Breast epithelium (tissue), 4 donors: Measurements from ENCODE around the gene CA5B. TPM values are rescaled to one million over a fixed set of nuclear protein-coding genes. Genes with fewer than 3 reads are reported as not detected.
"Not testable (repeated sequence)": the region's sequence is repeated elsewhere in the genome, so short reads cannot be mapped to it uniquely, and the experiment has no call there.

Experiments
- DNase-seq, 2 donors: peaks; one replicate each; pipeline ENCODE4 v3.0.0-alpha.2; 2019; ENCODE audit warnings: low spot score in 2 of 2
- H3K27ac ChIP-seq, 2 donors: fragments of 200-600 bp; sonication (generic) in 1 of 2; one replicate each; pipeline ENCODE4 v1.5.1; 2016 to 2019; ENCODE audit warnings: mild to moderate bottlenecking in 1 of 2
- H3K27me3 ChIP-seq, 2 donors: fragments of 200-600 bp; sonication (generic) in 1 of 2; one replicate each; pipeline versions ENCODE4 v1.5.1 to v1.6.0; 2017 to 2019; ENCODE audit warnings: control low read depth in 1 of 2, mild to moderate bottlenecking in 1 of 2
- H3K36me3 ChIP-seq: fragments of 200-600 bp; one replicate; pipeline ENCODE4 v1.5.1; 2019
- H3K4me1 ChIP-seq, 2 donors: fragments of 200-600 bp; sonication (generic); one replicate each; pipeline ENCODE4 v1.5.1; 2016 to 2019; ENCODE audit warnings: control low read depth in 1 of 2
- H3K4me3 ChIP-seq, 3 donors: fragments of 200-600 bp; sonication (generic); 1 replicate in 2 of 3; 2 replicates in 1 of 3; pipeline ENCODE4 v1.5.1; 2016 to 2019; ENCODE audit warnings: mild to moderate bottlenecking in 3 of 3, moderate library complexity in 2 of 3
- H3K9me3 ChIP-seq, 2 donors: fragments of 200-600 bp; sonication (generic) in 1 of 2; one replicate each; pipeline ENCODE4 v1.5.1; 2016 to 2019; ENCODE audit warnings: control low read depth in 1 of 2
- POLR2A ChIP-seq: fragments of 450-650 bp; IDR thresholded peaks from one replicate; pipeline ENCODE4 v1.6.1; 2016; ENCODE audit warnings: antibody characterized with exemption, mild to moderate bottlenecking, moderate library complexity
- POLR2AphosphoS5 ChIP-seq, 3 donors: sonication (generic); formaldehyde crosslinking; IDR thresholded peaks; one replicate each; pipeline ENCODE4 v1.6.1; 2017; ENCODE audit warnings: antibody characterized with exemption in 3 of 3
- intact Hi-C: fragments of 100-400 bp; cut with DNase I; formaldehyde crosslinking; loops from one replicate; pipeline ENCODE4 v1.15.1; 2023; ENCODE audit warnings: low total_unique reads
- total RNA-seq, 3 donors: library from RNA; depleted of rRNA; stranded (reverse); fragments of >200 nt; gene quantifications; one replicate each; pipeline ENCODE4 v1.1.0, GENCODE V29; 2016
- TF ChIP-seq, protein P1 (sequence below), 3 donors: fragments of 450-650 bp; IDR thresholded peaks; one replicate each; pipeline ENCODE4 v1.5.1; 2016 to 2017; ENCODE audit warnings: antibody characterized with exemption in 3 of 3, mild to moderate bottlenecking in 3 of 3, moderate library complexity in 3 of 3

Gene CA5B
- total RNA-seq, 3 donors from 2014 or later, result 16.1 to 23.0 (median 22.0) TPM

DNA sequence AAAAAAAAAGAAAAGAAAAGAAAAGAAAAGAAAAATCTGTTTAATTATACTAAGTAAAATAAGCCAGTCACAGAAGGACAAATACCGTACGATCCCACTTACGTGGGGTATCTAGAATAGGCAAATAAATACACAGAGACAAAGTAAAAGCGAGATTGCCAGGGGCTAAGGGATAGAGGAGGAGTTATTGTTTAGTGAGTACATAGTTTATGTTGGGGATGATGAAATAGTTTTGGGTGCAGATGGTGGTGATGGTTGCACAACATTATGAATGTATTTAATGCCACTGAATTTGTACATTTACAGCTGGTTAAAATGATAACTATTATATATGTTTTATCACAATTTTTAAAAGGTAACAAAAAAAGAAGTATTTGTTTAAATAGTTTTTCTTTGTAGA lies 7.1 kb downstream of the CA5B start:
- TF ChIP-seq POLR2A (no peak), POLR2AphosphoS5 (IDR thresholded peaks at IDR 0.05) (no peak)
- TF ChIP-seq, protein P1, sequence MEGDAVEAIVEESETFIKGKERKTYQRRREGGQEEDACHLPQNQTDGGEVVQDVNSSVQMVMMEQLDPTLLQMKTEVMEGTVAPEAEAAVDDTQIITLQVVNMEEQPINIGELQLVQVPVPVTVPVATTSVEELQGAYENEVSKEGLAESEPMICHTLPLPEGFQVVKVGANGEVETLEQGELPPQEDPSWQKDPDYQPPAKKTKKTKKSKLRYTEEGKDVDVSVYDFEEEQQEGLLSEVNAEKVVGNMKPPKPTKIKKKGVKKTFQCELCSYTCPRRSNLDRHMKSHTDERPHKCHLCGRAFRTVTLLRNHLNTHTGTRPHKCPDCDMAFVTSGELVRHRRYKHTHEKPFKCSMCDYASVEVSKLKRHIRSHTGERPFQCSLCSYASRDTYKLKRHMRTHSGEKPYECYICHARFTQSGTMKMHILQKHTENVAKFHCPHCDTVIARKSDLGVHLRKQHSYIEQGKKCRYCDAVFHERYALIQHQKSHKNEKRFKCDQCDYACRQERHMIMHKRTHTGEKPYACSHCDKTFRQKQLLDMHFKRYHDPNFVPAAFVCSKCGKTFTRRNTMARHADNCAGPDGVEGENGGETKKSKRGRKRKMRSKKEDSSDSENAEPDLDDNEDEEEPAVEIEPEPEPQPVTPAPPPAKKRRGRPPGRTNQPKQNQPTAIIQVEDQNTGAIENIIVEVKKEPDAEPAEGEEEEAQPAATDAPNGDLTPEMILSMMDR (IDR thresholded peaks at IDR 0.05), result no peak
- intact Hi-C loops, result no loop called here
- Histone ChIP-seq H3K9me3 (no peaks in the 10 kb centered on the region), H3K27me3 (no peaks in the 10 kb centered on the region), H3K4me1 (no peaks in the 10 kb centered on the region), H3K36me3 (no peaks in the 10 kb centered on the region), H3K27ac (no peak overlapping the region), H3K4me3 (no peak overlapping the region)
- no peak for DNase-seq

DNA sequence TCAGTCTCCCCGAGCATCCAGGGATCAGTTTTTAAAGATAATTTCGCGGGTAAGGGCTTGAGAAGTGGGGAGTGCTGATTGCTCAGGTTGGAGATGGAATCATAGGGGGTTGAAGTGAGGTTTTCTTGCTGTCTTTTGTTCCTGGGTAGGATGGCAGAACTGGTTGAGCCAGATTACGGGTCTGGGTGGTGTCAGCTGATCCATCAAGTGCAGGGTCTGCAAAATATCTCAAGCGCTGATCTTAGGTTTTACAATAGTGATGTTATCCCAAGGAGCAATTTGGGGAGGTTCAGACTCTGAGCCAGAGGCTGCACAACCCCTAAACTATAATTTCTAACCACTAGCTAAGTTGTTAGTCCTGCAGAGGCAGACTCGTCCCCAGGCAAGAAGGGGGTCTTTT lies 8.6 kb downstream of the CA5B start:
- H3K4me3 ChIP-seq, DNase-seq, H3K4me1 ChIP-seq, intact Hi-C loops, H3K27me3 ChIP-seq, H3K27ac ChIP-seq, H3K9me3 ChIP-seq, H3K36me3 ChIP-seq: not testable (repeated sequence)

DNA sequence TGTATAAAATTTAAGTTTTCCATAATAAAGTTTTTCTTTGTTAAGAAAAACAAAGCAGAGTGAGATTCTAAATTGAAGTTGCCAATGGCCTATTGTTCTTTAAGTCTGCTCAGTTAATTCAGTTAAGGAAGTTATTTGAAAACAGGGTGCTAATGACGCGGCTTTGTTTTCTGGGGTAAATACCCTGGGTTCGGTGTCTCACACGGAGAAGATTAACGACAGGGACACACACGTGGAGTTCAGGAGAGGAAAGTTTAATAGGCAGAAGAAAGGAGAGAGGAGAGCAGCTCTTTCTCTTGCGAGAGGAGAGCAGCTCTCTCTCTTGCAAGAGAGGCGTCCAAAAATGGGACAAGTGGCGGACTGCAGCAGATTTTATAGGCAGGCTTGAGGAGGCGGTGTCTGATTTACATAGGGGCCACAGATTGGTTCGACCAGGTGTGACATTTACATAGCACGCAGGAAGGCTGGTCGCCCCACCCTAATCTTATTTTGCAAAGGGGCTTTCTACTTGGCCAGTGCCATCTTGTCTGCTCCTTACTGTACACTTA lies 9.6 kb downstream of the CA5B start:
- intact Hi-C loops, result no loop called here
- DNase-seq, result no peak
- no peaks in the 10 kb centered on the region for H3K9me3 ChIP-seq
- H3K36me3 ChIP-seq, result no peaks in the 10 kb centered on the region
- TF ChIP-seq, protein P1 (IDR thresholded peaks at IDR 0.05), result no peak
- TF ChIP-seq POLR2AphosphoS5 (IDR thresholded peaks at IDR 0.05), result no peak
- no peak for TF ChIP-seq POLR2A
- no peak overlapping the region for H3K27ac ChIP-seq
- no peaks in the 10 kb centered on the region for H3K4me1 ChIP-seq
- H3K27me3 ChIP-seq, result no peaks in the 10 kb centered on the region
- H3K4me3 ChIP-seq, result no peak overlapping the region

DNA sequence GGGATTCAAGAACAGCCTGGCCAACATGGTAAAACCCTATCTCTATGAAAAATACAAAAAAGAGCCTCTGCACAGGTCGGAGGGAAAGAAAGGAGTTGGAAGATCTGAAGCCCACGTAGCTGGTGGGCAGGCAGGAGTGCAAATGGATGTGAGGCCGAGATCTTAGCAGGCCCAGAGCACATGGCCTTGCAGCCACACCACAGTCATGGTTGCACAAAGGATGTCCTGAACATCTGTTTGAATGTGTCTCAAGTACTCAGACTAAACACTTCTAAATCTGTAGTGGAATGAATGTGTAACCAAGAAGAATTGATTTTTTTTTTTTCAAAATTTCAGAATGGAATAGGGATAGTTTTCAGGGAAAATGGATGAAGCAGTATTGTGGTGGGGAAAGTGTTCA lies 10.8 kb downstream of the CA5B start:
- DNase-seq, result no peak
- Histone ChIP-seq H3K9me3 (no peaks in the 10 kb centered on the region), H3K36me3 (no peaks in the 10 kb centered on the region), H3K4me3 (no peak overlapping the region), H3K27me3 (no peaks in the 10 kb centered on the region), H3K27ac (peak overlapping the region in 1 of 2 donors; percentile 46), H3K4me1 (no peaks in the 10 kb centered on the region)
- TF ChIP-seq, protein P1 (IDR thresholded peaks at IDR 0.05), result no peak
- TF ChIP-seq POLR2AphosphoS5 (IDR thresholded peaks at IDR 0.05), result no peak
- no peak for TF ChIP-seq POLR2A
- intact Hi-C loops, result no loop called here

- H3K27ac ChIP-seq, result peak overlapping the region; percentile 79 to 80
- H3K9me3 ChIP-seq, result no peaks in the 10 kb centered on the region
- H3K36me3 ChIP-seq, result no peaks in the 10 kb centered on the region
- H3K27me3 ChIP-seq, result no peaks in the 10 kb centered on the region
- peak in 1 of 2 donors; percentile 30 for DNase-seq
- TF ChIP-seq POLR2AphosphoS5 (IDR thresholded peaks at IDR 0.05) (no peak), POLR2A (no peak)
- TF ChIP-seq, protein P1 (IDR thresholded peaks at IDR 0.05), result no peak
- intact Hi-C loops, result no loop called here
- H3K4me3 ChIP-seq, result no peak overlapping the region
- no peaks in the 10 kb centered on the region for H3K4me1 ChIP-seq
Measured at GRCh38 chrX:15749642-15750610, 11.9 kb downstream of the CA5B start.
